ENCODE data around the gene ANO3.

ANO3 gene

DNA sequence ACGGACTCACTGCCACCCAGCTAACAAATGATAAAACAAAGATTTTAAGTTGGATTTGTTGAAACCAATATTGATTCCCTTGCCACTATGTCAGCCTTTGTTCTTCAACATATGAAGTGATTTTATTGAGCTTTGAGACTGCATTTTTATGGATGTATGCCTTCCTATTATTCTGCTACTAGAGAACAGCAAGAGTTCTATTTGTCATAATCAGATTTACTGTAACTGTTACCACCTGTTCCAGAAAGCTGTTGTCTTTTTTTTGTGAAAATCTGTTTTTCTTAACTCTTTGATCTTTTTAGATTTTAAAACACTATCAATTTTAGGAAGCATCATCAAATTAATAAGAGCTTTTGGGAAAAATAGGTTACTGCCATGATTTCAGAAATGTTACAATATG lies 125.7 kb downstream of the ANO3 start:
- H3K4me3 ChIP-seq: no peak overlapping the region
- no peaks in the 10 kb centered on the region for H3K36me3 ChIP-seq
- DNase-seq: no peak
- no peaks in the 10 kb centered on the region for H3K4me1 ChIP-seq
- TF ChIP-seq, protein P1, sequence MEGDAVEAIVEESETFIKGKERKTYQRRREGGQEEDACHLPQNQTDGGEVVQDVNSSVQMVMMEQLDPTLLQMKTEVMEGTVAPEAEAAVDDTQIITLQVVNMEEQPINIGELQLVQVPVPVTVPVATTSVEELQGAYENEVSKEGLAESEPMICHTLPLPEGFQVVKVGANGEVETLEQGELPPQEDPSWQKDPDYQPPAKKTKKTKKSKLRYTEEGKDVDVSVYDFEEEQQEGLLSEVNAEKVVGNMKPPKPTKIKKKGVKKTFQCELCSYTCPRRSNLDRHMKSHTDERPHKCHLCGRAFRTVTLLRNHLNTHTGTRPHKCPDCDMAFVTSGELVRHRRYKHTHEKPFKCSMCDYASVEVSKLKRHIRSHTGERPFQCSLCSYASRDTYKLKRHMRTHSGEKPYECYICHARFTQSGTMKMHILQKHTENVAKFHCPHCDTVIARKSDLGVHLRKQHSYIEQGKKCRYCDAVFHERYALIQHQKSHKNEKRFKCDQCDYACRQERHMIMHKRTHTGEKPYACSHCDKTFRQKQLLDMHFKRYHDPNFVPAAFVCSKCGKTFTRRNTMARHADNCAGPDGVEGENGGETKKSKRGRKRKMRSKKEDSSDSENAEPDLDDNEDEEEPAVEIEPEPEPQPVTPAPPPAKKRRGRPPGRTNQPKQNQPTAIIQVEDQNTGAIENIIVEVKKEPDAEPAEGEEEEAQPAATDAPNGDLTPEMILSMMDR (IDR thresholded peaks at IDR 0.05): no peak
- H3K27ac ChIP-seq: no peak overlapping the region
- no peaks in the 10 kb centered on the region for H3K27me3 ChIP-seq
- intact Hi-C loops (cut with DNase I; ENCODE audit: low total_unique reads): no loop called here
- no peaks in the 10 kb centered on the region for H3K9me3 ChIP-seq

DNA sequence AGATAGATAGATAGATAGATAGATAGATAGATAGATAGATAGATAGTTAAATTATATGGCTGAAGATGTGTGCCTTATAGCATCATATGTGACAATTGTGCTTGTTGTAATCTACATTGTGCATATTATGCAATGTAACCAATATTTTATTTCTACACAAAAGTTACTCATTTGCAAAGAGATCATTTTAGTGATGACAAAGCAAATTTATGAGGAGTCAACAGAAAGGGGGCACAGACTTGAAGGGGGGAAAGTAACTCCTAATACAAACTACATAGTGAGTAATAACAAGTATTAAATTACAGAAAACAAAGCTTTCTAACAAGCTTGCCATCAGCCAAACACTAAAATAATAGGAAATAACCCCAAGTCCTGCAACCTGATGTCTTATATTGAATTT lies 133.3 kb downstream of the ANO3 start:
- H3K4me1 ChIP-seq: no peaks in the 10 kb centered on the region
- H3K4me3 ChIP-seq: no peak overlapping the region
- no peaks in the 10 kb centered on the region for H3K27me3 ChIP-seq
- H3K9me3 ChIP-seq: no peaks in the 10 kb centered on the region
- TF ChIP-seq, protein P1 (IDR thresholded peaks at IDR 0.05): no peak
- no peak overlapping the region for H3K27ac ChIP-seq
- H3K36me3 ChIP-seq: no peaks in the 10 kb centered on the region
- intact Hi-C loops (cut with DNase I; ENCODE audit: low total_unique reads): no loop called here
- DNase-seq: no peak

DNA sequence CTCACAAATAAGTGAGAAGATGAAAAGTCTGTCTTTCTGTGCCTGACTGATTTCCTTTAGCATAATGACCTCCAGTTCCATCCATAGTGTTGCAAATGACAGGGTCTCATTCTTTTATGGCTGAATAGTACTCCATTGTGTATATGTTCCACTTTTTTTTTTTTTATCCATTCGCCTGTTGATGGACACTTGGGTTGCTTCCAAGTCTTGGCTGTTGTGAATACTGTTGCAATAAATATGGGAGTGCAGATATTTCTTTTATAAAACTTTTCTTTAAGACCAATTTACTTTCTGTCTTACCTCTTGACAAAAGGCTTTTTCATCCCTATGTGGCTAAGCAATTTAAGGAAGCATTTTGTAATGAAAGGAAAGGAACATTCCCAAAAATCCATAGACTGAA lies 135.6 kb downstream of the ANO3 start:
- no peak overlapping the region for H3K4me3 ChIP-seq
- no peaks in the 10 kb centered on the region for H3K9me3 ChIP-seq
- TF ChIP-seq, protein P1 (IDR thresholded peaks at IDR 0.05): no peak
- no peak overlapping the region for H3K27ac ChIP-seq
- H3K27me3 ChIP-seq: no peaks in the 10 kb centered on the region
- no peaks in the 10 kb centered on the region for H3K4me1 ChIP-seq
- intact Hi-C loops (cut with DNase I; ENCODE audit: low total_unique reads): no loop called here
- DNase-seq: no peak
- H3K36me3 ChIP-seq: no peaks in the 10 kb centered on the region

DNA sequence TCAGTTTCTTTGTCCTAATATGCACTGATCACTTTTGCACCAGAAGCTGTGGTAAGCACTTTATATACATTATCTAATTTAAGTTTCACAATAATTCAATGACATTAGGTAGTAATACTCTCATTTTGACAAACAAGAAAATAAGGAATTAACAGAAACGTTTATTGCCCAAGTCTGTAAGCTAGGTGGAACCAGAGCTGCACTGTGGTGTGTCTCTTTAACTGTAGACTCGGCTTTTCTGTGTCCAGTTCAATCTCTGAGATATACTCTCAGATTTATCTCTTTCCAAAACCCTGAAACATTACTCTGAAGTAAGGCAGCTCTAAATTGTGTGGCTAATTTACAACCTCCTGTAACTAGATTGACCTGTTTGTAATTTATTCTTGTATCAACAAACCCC lies 139.1 kb downstream of the ANO3 start:
- Histone ChIP-seq H3K27ac (no peak overlapping the region), H3K4me3 (no peak overlapping the region), H3K27me3 (no peaks in the 10 kb centered on the region), H3K9me3 (no peaks in the 10 kb centered on the region), H3K36me3 (no peaks in the 10 kb centered on the region), H3K4me1 (no peaks in the 10 kb centered on the region)
- no peak for DNase-seq
- TF ChIP-seq, protein P1 (IDR thresholded peaks at IDR 0.05): no peak
- intact Hi-C loops (cut with DNase I; ENCODE audit: low total_unique reads): no loop called here

DNA sequence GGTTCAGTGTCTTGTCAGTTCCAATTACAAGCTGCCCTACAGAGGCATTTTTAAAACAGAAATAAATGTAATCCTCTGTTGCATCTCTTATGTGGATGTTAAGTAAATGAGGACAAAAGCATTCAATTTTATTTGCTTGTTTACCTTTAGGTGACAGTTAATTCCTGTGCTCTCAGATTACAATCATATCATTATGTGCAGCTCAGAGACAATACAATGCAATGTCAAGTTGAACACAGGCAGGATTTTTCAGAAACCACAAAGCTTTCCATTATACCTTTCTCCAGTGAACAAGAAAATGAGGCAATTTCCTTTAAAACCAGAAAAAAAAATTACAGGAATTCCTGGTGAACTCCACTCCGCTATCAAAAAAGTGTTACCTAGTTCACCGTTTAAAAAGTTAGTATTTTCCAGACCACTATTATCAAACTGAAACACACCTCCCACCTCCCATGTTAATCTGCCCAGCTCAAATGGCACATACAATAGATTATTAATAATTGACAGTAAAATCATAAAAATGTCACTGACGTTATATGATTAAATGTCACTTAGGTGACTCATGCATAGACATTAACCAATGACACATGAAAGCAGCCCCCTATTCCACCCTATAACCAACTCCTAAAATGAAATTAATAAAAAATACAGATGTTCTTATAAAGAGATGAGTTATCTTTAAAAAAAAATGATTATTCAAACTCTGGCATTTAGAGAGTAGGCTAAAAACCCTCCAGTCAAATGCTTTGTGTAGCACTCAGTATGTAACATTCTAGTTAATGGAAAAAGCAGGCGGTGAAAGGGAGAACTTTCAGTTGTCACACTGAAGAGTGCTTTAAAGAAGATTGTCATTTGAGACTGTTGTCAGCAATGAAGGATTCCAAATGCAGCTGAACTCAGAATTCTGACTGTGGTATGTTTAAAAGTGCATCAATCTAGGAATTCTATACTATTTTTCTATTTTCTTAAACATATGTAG lies 141.6 kb downstream of the ANO3 start:
- no peak overlapping the region for H3K27ac ChIP-seq
- no peak overlapping the region for H3K4me3 ChIP-seq
- intact Hi-C loops (cut with DNase I; ENCODE audit: low total_unique reads): no loop called here
- H3K27me3 ChIP-seq: no peaks in the 10 kb centered on the region
- H3K4me1 ChIP-seq: no peaks in the 10 kb centered on the region
- no peaks in the 10 kb centered on the region for H3K36me3 ChIP-seq
- no peak for DNase-seq
- H3K9me3 ChIP-seq: no peaks in the 10 kb centered on the region
- TF ChIP-seq, protein P1 (IDR thresholded peaks at IDR 0.05): no peak

Measured in tibial artery (tissue), 4 donors.